Epithelial cell of proximal tubule (primary cell): ENCODE measurements around the gene SND1. TPM values are rescaled to one million over a fixed set of nuclear protein-coding genes. Genes with fewer than 3 reads are reported as not detected.
A peak's percentile ranks its signal among the peaks of the same experiment; 100 is the strongest.
"Not testable (repeated sequence)": the region's sequence is repeated elsewhere in the genome, so short reads cannot be mapped to it uniquely, and the experiment has no call there.

Source experiments
- DNase-seq: peaks from one replicate; pipeline ENCODE4 v3.0.0-alpha.2; 2011; ENCODE audit warnings: low read depth
- H3K4me3 ChIP-seq: 2 replicates; pipeline ENCODE4 v1.5.1; 2011; ENCODE audit warnings: low read depth, mild to moderate bottlenecking, low read length
- CTCF ChIP-seq: conservative IDR thresholded peaks from 2 replicates; pipeline ENCODE4 v1.5.1; 2012; ENCODE audit warnings: low read depth, mild to moderate bottlenecking, low read length
- total RNA-seq: library from RNA; depleted of rRNA; stranded (reverse); fragments of >200 nt; gene quantifications from 2 replicates; pipeline ENCODE4 v1.2.3, GENCODE V29; 2015

The SND1 gene
- total RNA-seq, 1 donor from 2014 or later: 122 TPM

- no peak overlapping the region for H3K4me3 ChIP-seq
- no peak for TF ChIP-seq CTCF
- no peak for DNase-seq
These were observed 450.7 kb downstream of the SND1 start for GRCh38 chr7:128102490-128103291.

GRCh38 chr7:128103498-128104107 lies 451.6 kb downstream of the SND1 start:
- TF ChIP-seq CTCF: no peak
- peak overlapping the region; percentile 33 for H3K4me3 ChIP-seq
- DNase-seq: no peak

GRCh38 chr7:128104108-128104742 lies 452.2 kb downstream of the SND1 start:
- DNase-seq: no peak

GRCh38 chr7:128105228-128106022 lies 453.4 kb downstream of the SND1 start:
- DNase-seq: no peak
- no peak for TF ChIP-seq CTCF

More at GRCh38 chr7:128104108-128104742, 452.2 kb downstream of the SND1 start:
- H3K4me3 ChIP-seq: peak overlapping the region; percentile 33
- no peak for TF ChIP-seq CTCF

GRCh38 chr7:128106821-128107220 lies 454.8 kb downstream of the SND1 start:
- DNase-seq: no peak
- TF ChIP-seq CTCF: no peak
- H3K4me3 ChIP-seq: no peak overlapping the region

More at GRCh38 chr7:128105228-128106022, 453.4 kb downstream of the SND1 start:
- no peak overlapping the region for H3K4me3 ChIP-seq

GRCh38 chr7:128107516-128107915 lies 455.5 kb downstream of the SND1 start:
- DNase-seq, H3K4me3 ChIP-seq: not testable (repeated sequence)

- no peak overlapping the region for H3K4me3 ChIP-seq
- no peak for DNase-seq
- TF ChIP-seq CTCF: no peak
These were observed 456.1 kb downstream of the SND1 start for GRCh38 chr7:128108129-128108528.
